Cardiac septum (tissue), 1 donor: Measurements from ENCODE around the gene MYH7. TPM values are rescaled to one million over a fixed set of nuclear protein-coding genes. Genes with fewer than 3 reads are reported as not detected.

Experiments used
- DNase-seq: peaks from one replicate; pipeline ENCODE4 v3.0.0-alpha.2; 2020; ENCODE audit warnings: low spot score
- intact Hi-C: fragments of 100-400 bp; cut with DNase I; formaldehyde crosslinking; loops from one replicate; pipeline ENCODE4 v1.14.0; 2022
- total RNA-seq: library from RNA; stranded (reverse); fragmentation: NEBNext Ultra II Directional; extraction: Animal tissue kit (Norgen Biotek cat#: 25700); gene quantifications from one replicate; pipeline ENCODE4 v1.2.1, GENCODE V29; 2021
- donor health status: DM: no; HTN: no; CAD: no.

Gene MYH7
- total RNA-seq, 1 donor from 2014 or later: 13,582 TPM

- intact Hi-C loops: no loop called here
- DNase-seq: no peak
These were observed 16.8 kb upstream of the MYH7 start for GRCh38 chr14:23452237-23452636.

DNA sequence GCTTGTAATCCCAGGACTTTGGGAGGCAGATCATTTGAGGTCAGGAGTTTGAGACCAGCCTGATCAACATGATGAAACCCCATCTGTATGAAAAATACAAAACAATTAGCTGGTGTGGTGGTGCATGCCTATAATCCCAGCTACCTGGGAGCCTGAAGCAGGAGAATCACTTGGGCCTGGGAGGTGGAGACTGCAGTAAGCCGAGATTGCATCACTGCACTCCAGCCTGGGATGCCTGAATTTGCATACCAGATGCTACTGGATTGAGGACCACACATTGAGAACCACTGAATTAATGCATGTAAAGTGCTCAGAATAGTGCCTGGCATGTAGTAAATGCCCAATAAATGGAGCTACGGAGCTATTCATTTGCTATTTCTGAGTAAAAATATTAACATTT, 14.9 kb upstream of the MYH7 start:
- intact Hi-C loops: no loop called here
- DNase-seq: no peak

- intact Hi-C loops: loop anchor here (5.0 kb wide), 2 partner anchors 72 to 122 kb away; partner anchors contain the start of gene CMTM5
- peak; percentile 75 for DNase-seq
These were observed 13.9 kb upstream of the MYH7 start for GRCh38 chr14:23449314-23449713.

DNA sequence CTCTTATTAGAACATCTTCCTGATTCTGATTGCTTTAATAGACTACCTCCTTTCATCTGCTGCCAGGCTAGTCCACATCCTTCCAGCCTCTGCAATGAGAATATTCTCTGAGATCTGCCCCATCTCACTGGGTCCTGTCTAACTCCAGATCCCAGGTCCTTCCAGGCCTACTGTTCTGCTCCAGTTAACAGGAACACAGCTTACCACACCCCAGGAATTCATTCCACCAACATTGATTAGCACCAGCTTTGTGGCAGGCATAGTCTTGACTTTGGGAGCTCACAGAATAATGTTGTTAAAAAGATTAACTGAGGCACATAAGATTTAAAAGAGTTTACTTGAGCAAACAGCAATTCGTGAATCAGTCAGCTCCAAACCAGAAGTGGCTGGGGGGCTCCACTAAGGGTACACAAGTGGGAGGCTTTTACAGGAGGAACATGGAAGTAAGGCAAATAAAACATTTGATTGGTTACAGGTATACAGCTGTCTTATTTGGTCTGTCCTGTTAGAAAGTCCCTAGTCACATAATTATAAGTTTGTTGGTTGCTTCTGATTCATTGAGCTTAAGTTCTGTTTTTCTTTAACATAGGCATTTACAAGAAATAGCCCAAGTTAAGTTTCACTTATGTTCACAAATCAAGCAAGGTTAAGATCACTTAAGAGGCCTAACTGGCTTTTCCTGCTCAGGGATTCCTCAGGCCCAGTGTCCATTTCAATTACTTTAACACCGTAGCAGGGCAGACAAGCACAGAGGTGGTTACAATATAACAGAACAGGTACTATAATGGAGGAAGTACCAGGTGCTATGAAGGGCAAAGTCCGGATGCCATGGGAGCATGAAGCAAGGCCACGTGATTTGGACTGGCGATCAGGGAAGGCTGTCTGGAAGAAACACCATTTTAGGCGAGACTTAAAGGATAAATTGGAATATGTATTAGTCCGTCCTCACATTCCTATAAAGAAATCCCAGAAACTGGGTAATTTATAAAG, 12.2 kb upstream of the MYH7 start:
- DNase-seq: no peak
- intact Hi-C loops: loop anchor here (5.0 kb wide), 2 partner anchors 70 to 120 kb away; partner anchors contain the start of gene CMTM5

DNA sequence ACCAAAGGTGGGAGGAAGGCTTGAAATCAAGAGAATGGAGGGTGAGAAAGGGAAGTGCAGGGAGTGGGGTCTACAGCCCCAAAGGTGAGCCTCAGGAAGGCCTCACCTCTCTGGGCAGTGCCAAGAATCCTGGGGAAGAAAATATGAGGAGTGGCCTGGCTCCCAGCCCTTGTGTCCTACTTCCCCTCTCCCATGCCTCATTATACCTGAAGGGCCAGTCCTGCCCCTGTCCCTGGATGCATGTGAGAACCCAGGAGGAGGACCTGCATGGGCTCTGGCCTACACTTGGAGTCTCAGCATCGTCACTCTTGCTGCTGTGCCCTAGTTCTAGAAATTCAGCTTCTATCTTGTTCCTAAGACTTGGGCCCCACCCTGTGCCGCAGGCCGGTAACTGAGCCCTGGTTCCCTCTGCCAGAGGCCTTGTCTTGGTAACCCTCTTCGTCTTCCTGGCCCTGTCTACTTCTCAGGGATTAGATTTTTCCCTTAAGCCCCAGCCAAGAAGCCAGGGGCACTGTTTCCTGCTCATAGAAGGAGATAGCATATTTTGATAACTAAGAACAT, 10.9 kb upstream of the MYH7 start:
- peak; percentile 59 for DNase-seq

GRCh38 chr14:23445773-23446172, 10.3 kb upstream of the MYH7 start:
- no peak for DNase-seq
- intact Hi-C loops: loop anchor here (5.0 kb wide), 2 partner anchors 68 to 118 kb away; partner anchors contain the start of gene CMTM5

More for the DNA sequence above, 10.9 kb upstream of the MYH7 start:
- intact Hi-C loops: loop anchor here (5.0 kb wide), 2 partner anchors 69 to 119 kb away; partner anchors contain the start of gene CMTM5

DNA sequence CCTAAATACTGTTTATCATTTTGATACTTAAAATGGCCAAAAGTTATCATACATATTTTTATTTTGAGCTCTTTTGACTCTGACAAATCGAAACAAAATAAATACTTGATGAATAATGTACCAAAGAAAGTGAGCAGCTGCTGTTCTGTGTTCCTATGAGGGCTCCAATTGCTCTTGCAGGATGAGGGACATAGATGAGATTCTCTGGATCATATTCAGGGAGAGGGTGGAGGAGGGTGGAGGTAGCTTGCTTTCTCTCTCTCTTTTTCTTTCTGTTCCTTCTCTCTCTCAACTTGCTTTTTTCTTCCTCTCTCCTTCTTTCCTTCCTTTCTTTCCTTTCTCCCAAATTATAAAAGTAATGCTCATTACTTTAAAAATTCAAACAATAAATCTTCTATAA, 8.9 kb upstream of the MYH7 start:
- intact Hi-C loops: no loop called here
- no peak for DNase-seq

- intact Hi-C loops: no loop called here
- no peak for DNase-seq
These were observed 8.4 kb upstream of the MYH7 start for GRCh38 chr14:23443881-23444280.

DNA sequence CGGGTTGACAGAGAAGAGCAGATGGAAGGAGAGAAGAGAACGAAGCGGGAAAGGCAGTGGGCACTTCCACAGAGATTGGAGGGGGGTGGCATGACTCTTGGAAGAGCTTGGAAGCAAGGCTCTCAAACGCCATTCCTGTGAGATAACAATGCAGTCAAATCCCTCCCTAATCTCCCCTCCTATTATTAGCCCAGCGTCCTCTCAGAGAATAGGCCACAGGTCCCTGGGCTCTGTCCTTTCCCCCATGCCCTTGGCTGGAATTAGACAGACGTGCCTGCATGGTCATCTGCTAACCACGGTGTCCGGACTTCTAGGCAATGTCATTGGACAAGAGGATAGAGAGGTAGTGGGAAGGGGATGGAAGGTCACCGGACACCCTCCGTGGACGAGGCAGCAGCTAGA, 8.0 kb upstream of the MYH7 start:
- DNase-seq: peak; percentile 84
- intact Hi-C loops: no loop called here

DNA sequence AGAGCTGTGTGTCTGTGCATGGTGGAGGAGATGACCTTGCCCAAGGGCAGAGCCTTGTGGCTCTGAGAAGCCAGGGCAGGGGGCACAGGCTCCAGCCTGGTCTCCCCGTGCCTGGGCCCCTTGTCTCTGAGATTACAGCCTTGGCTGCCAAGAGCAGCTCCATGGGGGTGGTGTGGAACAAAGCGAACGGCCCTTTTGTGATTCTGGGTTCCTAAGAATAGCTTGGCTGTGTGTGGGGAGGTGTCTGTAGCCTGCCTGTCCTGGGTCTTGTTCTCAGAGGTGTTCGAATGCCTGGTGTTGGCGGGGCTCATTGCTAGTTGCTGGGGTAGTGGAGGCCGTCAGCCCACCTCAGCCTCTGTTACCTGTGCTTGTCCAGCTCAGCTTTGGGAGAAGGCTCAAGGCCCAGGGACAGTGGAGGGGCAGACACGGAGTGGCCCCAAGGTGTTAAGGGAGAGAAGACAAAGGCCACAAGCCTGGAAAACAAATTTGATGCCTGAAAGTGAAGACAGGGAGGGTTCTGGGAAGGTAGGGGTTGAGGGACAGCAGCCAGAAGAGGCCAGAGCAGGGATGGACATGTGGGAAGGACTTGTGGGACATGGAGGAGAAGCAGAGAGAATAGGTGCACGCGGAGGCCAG, 7.4 kb upstream of the MYH7 start:
- intact Hi-C loops: no loop called here
- DNase-seq: peak; percentile 82

GRCh38 chr14:23441076-23441475, 5.6 kb upstream of the MYH7 start:
- intact Hi-C loops: no loop called here
- no peak for DNase-seq

DNA sequence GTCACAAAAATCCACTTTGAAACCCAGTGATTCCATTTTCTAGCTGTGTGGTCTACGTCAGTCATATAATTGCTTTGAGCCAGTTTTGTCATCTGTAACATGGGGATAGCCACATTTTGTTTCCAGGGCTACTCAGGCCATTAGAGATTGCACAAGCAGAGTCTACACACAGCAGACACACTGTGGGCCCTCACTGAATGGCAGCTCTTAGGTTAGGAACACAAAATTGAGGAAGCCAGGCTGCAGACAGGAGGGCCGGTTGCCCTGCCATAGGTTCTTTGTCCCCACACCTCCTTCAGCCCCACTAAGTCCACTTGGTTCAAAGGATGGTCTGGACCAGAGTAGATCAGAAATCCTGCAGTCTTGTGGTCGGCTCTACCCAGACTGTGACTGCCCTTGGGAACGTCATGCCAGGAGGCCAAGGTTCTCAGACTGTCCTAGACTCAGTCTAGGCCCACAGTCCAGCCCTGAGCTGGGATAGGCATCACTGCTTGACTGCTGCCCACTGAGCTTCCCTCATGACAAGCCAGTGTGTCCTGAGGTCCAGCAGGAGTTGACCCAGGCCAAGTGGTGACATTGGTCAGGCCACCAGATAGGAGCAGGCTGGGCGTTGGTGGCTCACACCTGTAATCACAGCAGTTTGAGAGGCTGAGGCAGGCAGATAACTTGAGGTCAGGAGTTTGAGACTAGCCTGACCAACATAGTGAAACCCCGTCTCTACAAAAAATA, 3.8 kb upstream of the MYH7 start:
- DNase-seq: peak; percentile 61
- intact Hi-C loops: no loop called here

GRCh38 chr14:23438101-23438971, 2.9 kb upstream of the MYH7 start:
- intact Hi-C loops: no loop called here

GRCh38 chr14:23437133-23438100, 2.0 kb upstream of the MYH7 start:
- intact Hi-C loops: no loop called here

More at GRCh38 chr14:23438101-23438971, 2.9 kb upstream of the MYH7 start:
- peak; percentile 88 for DNase-seq

DNA sequence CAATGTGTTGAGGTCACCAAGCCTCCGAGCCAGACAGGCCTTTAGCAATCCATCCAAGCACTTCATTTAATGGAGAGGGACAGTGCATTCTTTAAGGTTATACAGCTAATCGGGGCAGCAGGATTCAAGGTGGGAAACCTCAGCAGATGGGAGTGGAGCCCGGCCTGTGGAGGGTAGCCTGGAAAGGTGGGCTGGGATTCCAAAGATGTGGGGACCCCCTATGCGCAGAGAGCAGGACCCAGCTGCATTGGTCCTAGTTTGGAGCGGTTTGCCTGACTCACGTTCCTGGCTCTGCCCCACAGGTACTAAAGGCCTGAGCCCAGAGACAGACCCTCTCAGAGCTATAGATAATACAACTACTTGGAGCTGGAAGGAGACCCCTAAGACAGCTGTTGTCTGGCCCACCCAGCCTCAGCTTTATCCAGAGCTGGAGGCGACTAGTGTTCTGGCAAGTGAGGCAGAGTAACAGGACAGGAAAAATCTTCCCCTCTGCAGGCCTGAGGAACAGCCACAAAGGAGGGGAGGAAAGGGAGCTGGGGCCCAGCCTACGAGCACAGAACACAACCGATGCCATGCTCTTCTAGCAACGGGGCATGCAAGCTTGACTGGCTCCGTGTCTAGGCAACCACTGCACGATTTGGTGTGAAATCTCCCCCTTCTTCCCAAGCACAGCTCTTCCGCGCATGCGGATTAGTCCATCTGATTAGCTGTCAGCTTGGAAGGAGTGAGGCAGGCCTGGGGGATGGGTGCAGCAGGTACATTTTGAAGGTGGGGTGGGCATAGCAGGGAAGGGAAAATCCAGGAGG, 1.1 kb upstream of the MYH7 start:
- peak; percentile 72 for DNase-seq
- intact Hi-C loops: no loop called here

More at GRCh38 chr14:23437133-23438100, 2.0 kb upstream of the MYH7 start:
- no peak for DNase-seq

DNA sequence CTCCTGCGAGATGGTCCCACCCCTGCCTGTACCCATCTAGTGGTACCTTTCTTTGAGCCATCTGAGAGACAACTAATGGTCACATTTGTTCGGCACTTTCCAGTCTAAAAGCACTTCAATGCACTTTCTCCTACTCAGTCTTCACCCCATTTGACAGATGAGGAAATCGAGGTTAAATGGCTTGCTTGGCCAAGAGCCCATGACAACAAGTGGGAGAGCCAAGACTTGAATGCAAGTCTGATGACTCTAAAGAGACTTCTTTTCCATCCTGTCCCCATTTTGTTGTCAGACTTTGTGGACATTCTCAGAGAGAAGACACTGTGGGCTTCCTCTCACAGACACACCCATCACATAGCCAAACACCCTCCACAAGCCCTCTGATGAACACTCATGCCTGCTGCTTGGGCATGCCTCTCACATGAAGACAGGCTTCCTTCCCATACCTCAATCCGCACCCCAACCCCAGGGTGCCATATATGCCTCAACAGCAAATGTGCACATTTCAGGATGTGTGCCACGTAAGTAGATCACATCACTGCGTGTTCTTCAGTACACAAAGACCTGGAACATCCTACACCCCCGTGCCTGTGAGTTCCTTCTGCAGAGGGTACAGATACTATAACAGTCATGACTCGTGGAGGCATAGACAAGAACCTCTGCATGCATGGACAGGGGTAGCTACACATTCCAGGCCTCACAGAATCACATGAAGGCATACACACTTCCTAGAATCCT, 805 bp downstream of the MYH7 start:
- intact Hi-C loops: no loop called here
- DNase-seq: peak; percentile 47
